Neural progenitor cell (in vitro differentiated cells): Measurements from ENCODE around the gene ADAD1. TPM values are rescaled to one million over a fixed set of nuclear protein-coding genes. Genes with fewer than 3 reads are reported as not detected.

Experiments used
- DNase-seq: peaks from one replicate; pipeline ENCODE4 v3.0.0-alpha.2; 2016; ENCODE audit warnings: low spot score
- H2AFZ ChIP-seq: fragments of 200-600 bp; sonication (generic); replicated peaks from 2 replicates; pipeline ENCODE4 v1.6.1; 2016; ENCODE audit warnings: antibody characterized with exemption
- H3F3A ChIP-seq: fragments of 200-600 bp; sonication (generic); 2 replicates; pipeline ENCODE4 v1.6.1; 2016; ENCODE audit warnings: antibody characterized with exemption, low read depth
- H3K27ac ChIP-seq: fragments of 200-600 bp; sonication (generic); 2 replicates; pipeline ENCODE4 v1.5.1; 2016; ENCODE audit warnings: mild to moderate bottlenecking
- H3K27me3 ChIP-seq: fragments of 200-600 bp; sonication (generic); 2 replicates; pipeline ENCODE4 v1.6.1; 2016; ENCODE audit warnings: mild to moderate bottlenecking, moderate library complexity
- H3K36me3 ChIP-seq: fragments of 200-600 bp; sonication (generic); 2 replicates; pipeline ENCODE4 v1.5.1; 2016
- H3K4me1 ChIP-seq: fragments of 200-600 bp; sonication (generic); 2 replicates; pipeline ENCODE4 v1.6.1; 2016; ENCODE audit warnings: mixed run types
- H3K4me2 ChIP-seq: fragments of 200-600 bp; sonication (generic); 2 replicates; pipeline ENCODE4 v1.6.1; 2016
- H3K4me3 ChIP-seq: fragments of 200-600 bp; sonication (generic); 2 replicates; pipeline ENCODE4 v1.5.1; 2016
- H3K79me2 ChIP-seq: fragments of 200-600 bp; sonication (generic); 2 replicates; pipeline ENCODE4 v1.6.1; 2016; ENCODE audit warnings: low read depth
- H3K9ac ChIP-seq: fragments of 200-600 bp; sonication (generic); 2 replicates; pipeline ENCODE4 v1.6.1; 2016
- H3K9me3 ChIP-seq: fragments of 200-600 bp; sonication (generic); 2 replicates; pipeline ENCODE4 v1.5.1; 2016; ENCODE audit warnings: low read depth
- H4K20me1 ChIP-seq: fragments of 200-600 bp; sonication (generic); 2 replicates; pipeline ENCODE4 v1.6.1; 2016; ENCODE audit warnings: low read depth
- H3K27ac Mint-ChIP-seq: 3 replicates; pipeline ENCODE4 v1.8.0; 2021; ENCODE audit warnings: mixed read lengths
- H3K27me3 Mint-ChIP-seq: 2 replicates; pipeline ENCODE4 v1.8.0; 2022; ENCODE audit warnings: low read depth, mild to moderate bottlenecking, inconsistent platforms, moderate library complexity, mixed read lengths; ENCODE audit not compliant: insufficient read depth
- H3K36me3 Mint-ChIP-seq: 3 replicates; pipeline ENCODE4 v1.8.0; 2021; ENCODE audit warnings: mixed read lengths
- H3K4me1 Mint-ChIP-seq: 3 replicates; pipeline ENCODE4 v1.8.0; 2021; ENCODE audit warnings: mixed read lengths
- H3K4me3 Mint-ChIP-seq: 3 replicates; pipeline ENCODE4 v1.8.0; 2021; ENCODE audit warnings: mild to moderate bottlenecking, moderate library complexity, mixed read lengths
- H3K9me3 Mint-ChIP-seq: 3 replicates; pipeline ENCODE4 v1.8.0; 2020; ENCODE audit warnings: mixed read lengths
- EZH2 ChIP-seq: fragments of 200-600 bp; sonication (generic); IDR thresholded peaks from 2 replicates; pipeline ENCODE4 v1.6.1; 2017; ENCODE audit warnings: antibody characterized with exemption, mild to moderate bottlenecking, moderate library complexity
- EZH2phosphoT487 ChIP-seq: fragments of 200-600 bp; sonication (generic); IDR thresholded peaks from 2 replicates; pipeline ENCODE4 v1.6.1; 2017; ENCODE audit warnings: antibody characterized with exemption
- total RNA-seq: library from RNA; depleted of rRNA; stranded (reverse); fragments of >200 nt; gene quantifications from 2 replicates; pipeline ENCODE4 v1.2.3, GENCODE V29; 2015; ENCODE audit warnings: low replicate concordance
- TF ChIP-seq, protein P1 (sequence below): fragments of 200-600 bp; sonication (generic); IDR thresholded peaks from 2 replicates; pipeline ENCODE4 v1.5.1; 2017; ENCODE audit warnings: antibody characterized with exemption, mild to moderate bottlenecking

The ADAD1 gene
- total RNA-seq, 1 donor from 2014 or later, result not detected

GRCh38 chr4:122458625-122459024 is 79.8 kb downstream of the ADAD1 start:
- Histone ChIP-seq H3F3A (no peaks in the 10 kb centered on the region), H3K4me3 (no peak overlapping the region), H4K20me1 (no peaks in the 10 kb centered on the region), H3K79me2 (no peaks in the 10 kb centered on the region), H3K27ac (no peak overlapping the region), H3K4me1 (no peaks in the 10 kb centered on the region), H3K36me3 (no peaks in the 10 kb centered on the region), H3K4me2 (no peak overlapping the region), H3K27me3 (no peaks in the 10 kb centered on the region), H3K9me3 (no peaks in the 10 kb centered on the region), H3K9ac (no peak overlapping the region), H2AFZ (peak overlapping the region; percentile 38)
- Mint-ChIP-seq H3K36me3 (no peaks in the 10 kb centered on the region), H3K27me3 (no peaks in the 10 kb centered on the region), H3K27ac (no peak overlapping the region), H3K4me1 (no peaks in the 10 kb centered on the region), H3K9me3 (peaks cover 4% of the 10 kb centered on the region), H3K4me3 (no peak overlapping the region)
- DNase-seq, result no peak
- no peak for TF ChIP-seq EZH2
- TF ChIP-seq, protein P1, sequence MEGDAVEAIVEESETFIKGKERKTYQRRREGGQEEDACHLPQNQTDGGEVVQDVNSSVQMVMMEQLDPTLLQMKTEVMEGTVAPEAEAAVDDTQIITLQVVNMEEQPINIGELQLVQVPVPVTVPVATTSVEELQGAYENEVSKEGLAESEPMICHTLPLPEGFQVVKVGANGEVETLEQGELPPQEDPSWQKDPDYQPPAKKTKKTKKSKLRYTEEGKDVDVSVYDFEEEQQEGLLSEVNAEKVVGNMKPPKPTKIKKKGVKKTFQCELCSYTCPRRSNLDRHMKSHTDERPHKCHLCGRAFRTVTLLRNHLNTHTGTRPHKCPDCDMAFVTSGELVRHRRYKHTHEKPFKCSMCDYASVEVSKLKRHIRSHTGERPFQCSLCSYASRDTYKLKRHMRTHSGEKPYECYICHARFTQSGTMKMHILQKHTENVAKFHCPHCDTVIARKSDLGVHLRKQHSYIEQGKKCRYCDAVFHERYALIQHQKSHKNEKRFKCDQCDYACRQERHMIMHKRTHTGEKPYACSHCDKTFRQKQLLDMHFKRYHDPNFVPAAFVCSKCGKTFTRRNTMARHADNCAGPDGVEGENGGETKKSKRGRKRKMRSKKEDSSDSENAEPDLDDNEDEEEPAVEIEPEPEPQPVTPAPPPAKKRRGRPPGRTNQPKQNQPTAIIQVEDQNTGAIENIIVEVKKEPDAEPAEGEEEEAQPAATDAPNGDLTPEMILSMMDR, result no peak

- DNase-seq, result no peak
- Mint-ChIP-seq H3K27me3 (no peaks in the 10 kb centered on the region), H3K9me3 (peaks cover 1% of the 10 kb centered on the region), H3K27ac (no peak overlapping the region), H3K4me1 (no peaks in the 10 kb centered on the region), H3K36me3 (no peaks in the 10 kb centered on the region), H3K4me3 (no peak overlapping the region)
- H3K4me3 ChIP-seq, result no peak overlapping the region
- H3K9ac ChIP-seq, result no peak overlapping the region
- H3K4me1 ChIP-seq, result no peaks in the 10 kb centered on the region
- H3K27ac ChIP-seq, result no peak overlapping the region
- H3K27me3 ChIP-seq, result no peaks in the 10 kb centered on the region
- H3K79me2 ChIP-seq, result no peaks in the 10 kb centered on the region
- H3K36me3 ChIP-seq, result no peaks in the 10 kb centered on the region
- TF ChIP-seq, protein P1, result no peak
- no peak for TF ChIP-seq EZH2
- no peak for TF ChIP-seq EZH2phosphoT487
- H3F3A ChIP-seq, result no peaks in the 10 kb centered on the region
- H3K4me2 ChIP-seq, result no peak overlapping the region
- no peak overlapping the region for H2AFZ ChIP-seq
- H3K9me3 ChIP-seq, result peaks cover 10% of the 10 kb centered on the region
- no peaks in the 10 kb centered on the region for H4K20me1 ChIP-seq
Observed at GRCh38 chr4:122469457-122469856, 90.6 kb downstream of the ADAD1 start.

DNA sequence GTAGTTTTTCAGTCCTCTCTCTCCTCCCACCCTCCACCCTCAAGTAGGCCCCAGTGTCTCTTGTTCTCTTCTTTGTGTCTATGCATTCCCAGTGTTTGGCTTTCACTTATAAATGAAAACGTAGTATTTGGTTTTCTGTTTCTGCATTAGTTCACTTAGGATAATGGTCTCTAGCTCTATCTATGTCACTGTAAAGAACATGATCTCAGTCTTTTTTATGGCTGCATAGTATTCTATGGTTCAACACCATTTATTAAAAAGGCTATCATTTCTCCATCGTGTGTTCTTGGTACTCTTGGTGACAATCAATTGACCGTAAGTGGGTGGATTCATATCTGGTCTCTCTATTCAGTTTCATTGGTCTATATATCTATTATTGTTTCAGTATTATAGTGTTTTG is 96.4 kb downstream of the ADAD1 start:
- Histone ChIP-seq H3K9ac (no peak overlapping the region), H3K4me3 (no peak overlapping the region), H2AFZ (no peak overlapping the region), H3F3A (no peaks in the 10 kb centered on the region), H4K20me1 (no peaks in the 10 kb centered on the region), H3K36me3 (no peaks in the 10 kb centered on the region), H3K9me3 (no peaks in the 10 kb centered on the region), H3K27ac (no peak overlapping the region), H3K4me2 (no peak overlapping the region), H3K79me2 (no peaks in the 10 kb centered on the region), H3K4me1 (no peaks in the 10 kb centered on the region), H3K27me3 (no peaks in the 10 kb centered on the region)
- Mint-ChIP-seq H3K27me3 (no peaks in the 10 kb centered on the region), H3K4me1 (no peaks in the 10 kb centered on the region), H3K4me3 (no peak overlapping the region), H3K9me3 (no peaks in the 10 kb centered on the region), H3K27ac (no peak overlapping the region), H3K36me3 (no peaks in the 10 kb centered on the region)
- TF ChIP-seq, protein P1, result no peak
- no peak for TF ChIP-seq EZH2
- no peak for TF ChIP-seq EZH2phosphoT487
- no peak for DNase-seq

DNA sequence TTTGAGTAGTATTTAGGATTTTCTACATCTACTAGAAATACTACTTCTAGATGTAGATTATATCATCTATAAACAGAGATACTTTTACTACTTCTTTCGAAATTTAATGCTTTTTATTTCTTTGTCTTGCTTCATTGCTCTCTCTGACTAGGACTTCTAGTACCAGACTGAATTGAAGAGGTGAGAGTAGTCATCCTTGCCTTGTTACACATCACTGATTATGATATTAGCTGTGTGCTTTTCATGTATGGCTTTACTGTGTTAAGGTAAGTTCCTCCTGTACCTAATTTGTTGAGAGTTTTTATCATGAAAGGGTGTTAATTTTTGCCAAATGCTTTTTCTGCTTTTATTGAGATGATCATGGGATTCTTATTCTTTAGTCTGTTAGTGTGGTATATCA is 97.3 kb downstream of the ADAD1 start:
- Mint-ChIP-seq H3K27ac (no peak overlapping the region), H3K9me3 (no peaks in the 10 kb centered on the region), H3K4me3 (no peak overlapping the region), H3K36me3 (no peaks in the 10 kb centered on the region), H3K4me1 (no peaks in the 10 kb centered on the region), H3K27me3 (no peaks in the 10 kb centered on the region)
- no peaks in the 10 kb centered on the region for H4K20me1 ChIP-seq
- H2AFZ ChIP-seq, result no peak overlapping the region
- no peak overlapping the region for H3K4me3 ChIP-seq
- DNase-seq, result no peak
- H3K79me2 ChIP-seq, result no peaks in the 10 kb centered on the region
- TF ChIP-seq EZH2 (no peak), EZH2phosphoT487 (no peak)
- TF ChIP-seq, protein P1, result no peak
- H3K4me2 ChIP-seq, result no peak overlapping the region
- no peaks in the 10 kb centered on the region for H3K36me3 ChIP-seq
- no peaks in the 10 kb centered on the region for H3K27me3 ChIP-seq
- no peaks in the 10 kb centered on the region for H3F3A ChIP-seq
- H3K27ac ChIP-seq, result no peak overlapping the region
- no peaks in the 10 kb centered on the region for H3K9me3 ChIP-seq
- H3K4me1 ChIP-seq, result no peaks in the 10 kb centered on the region
- H3K9ac ChIP-seq, result no peak overlapping the region
